GM19193 (cell line): ENCODE measurements around the gene DPH2.

Experiments used
- POLR2A ChIP-seq: IDR thresholded peaks from 4 replicates; pipeline ENCODE4 v1.6.1; 2011; ENCODE audit not compliant: insufficient read depth, insufficient read length; ENCODE audit errors: extremely low read depth

Gene DPH2

DNA sequence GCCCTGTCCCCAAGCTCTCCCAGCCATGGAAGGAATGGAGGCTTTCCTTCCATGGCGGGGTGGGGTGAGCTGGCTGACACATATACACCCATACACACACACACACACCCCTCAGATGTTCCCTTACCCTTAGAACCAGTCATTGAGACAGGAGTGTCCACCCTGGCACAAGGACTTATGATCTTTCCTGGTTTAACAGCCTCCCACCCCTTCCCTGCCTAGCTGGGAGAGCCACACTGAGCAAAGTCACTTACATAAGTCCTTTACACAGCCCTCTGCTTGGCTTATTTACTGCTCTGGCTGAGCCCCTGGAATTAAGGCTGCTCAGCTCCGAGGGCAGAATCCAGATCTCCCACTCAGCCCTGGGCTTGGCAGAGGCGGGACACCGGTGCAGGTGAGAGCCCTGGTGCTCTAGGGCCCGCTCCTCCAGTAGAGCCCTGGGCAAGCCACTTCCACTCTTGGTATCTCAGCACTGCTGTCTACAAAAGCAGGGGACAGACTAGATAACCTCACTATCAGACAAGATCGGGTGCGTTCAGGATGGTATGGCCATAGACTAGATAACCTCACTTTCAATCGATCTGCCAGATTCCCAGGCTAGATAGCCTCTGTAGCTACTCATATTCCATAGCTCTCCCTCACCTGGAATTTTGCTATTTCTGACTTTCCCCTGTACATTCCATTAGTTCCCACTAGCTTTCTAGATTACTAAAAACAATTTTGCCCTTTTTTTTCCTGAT lies 44.7 kb downstream of the DPH2 start:
- no peak for TF ChIP-seq POLR2A

DNA sequence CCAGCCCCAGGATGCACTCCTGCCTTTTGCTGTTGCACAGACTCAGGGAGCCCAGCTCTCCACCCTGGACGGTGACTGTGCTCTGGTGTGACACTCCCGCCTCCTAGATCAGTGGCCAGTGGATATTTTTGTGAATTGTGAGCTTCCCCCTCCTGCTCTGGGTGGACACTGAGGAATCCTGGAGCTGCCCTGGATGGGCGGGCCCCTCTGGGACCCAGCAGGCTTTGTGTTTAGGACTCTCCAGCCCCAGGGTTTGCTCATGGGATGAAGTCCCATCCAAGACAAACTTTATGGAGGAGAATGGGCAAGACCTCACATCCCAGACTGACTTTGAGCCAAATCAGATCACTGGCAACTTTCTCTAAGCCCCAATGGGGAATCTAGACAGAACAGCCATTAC lies 45.4 kb downstream of the DPH2 start:
- TF ChIP-seq POLR2A: no peak

DNA sequence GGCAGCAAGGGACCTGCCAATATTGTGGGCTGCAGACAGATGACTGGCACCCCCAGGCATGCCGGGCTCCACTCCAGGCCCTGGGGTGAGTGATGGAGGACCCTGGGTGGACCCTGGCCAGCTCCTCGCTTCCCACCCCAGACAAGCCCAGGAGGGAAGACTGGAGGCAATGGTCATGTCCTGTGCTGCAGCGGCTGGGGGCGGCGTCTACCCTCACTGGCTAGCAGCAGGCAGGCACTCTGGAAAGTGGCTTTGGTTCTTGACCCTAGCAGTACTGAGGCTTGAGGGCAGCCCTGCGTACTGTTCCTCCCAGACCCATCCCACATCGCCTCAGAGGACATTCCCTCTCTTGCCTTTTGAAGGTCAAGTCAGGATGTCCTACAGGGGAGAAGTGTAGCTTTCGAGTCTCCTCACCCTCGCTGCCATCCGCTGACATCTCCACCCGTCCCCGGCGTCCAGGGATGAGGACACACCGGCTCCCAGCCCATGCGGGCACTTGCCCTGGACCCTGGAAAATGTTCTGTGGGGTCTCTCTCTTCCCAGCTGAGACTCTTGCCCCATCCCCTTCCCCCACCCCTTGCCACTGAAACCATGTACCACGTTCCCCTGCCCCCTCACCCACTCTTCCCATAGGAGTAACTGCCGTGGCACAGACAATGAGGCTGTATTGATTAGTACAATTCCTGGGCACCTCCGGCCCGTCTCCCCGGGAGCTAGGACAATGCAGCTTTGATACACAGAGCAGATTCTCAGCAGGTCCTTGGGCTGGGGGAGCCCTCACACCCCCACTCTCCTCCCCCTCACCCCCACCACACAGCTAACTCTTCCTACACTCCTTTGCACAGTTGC lies 46.5 kb downstream of the DPH2 start:
- no peak for TF ChIP-seq POLR2A

DNA sequence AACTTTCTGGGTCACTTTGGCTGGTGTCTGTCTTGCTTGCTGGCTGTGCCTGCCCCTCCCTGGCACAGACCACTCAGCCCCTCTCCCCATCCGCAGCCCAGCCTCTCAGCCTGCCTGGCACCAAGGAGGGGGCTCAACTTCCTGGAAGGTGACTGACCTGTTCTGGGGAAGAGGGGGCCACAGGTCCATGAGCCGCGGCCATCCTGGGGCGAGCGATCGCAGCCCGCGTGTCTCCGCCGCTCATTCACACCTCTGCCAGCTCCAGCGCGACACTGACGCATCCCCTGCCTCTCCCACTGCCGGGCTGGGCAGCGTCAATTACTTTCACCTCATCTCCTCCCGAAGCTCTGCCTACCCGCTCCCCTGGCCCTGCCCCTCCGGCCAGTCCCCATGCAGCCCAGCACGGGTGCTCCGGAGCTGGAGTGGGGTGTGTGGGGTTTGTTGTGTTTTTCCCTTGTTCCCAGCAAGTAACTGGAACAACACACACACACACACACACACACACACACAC lies 47.1 kb downstream of the DPH2 start:
- no peak for TF ChIP-seq POLR2A

DNA sequence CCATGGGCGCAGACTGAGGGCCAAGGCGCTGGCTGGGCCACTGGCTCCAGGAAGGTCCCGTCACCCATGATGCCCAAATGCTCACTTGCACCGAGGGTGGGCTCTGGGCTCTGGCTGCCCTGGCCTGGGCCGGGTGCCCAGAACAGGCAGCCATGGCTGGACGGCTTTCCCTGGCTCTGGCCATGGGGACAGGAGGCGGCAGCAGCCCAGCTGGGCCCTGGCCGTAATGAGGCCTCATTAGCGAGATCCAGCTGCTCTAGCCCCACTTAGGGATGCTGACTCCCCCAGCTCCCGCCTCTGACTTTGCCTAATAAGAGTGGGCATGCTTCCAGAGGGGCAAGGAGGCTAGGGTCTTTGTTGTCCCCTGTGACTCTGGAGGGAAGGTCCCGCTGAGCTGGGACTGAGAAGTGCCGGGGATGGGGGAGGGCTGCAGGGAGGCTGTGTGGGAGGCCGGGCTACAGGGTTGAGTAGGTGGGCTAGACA lies 49.7 kb downstream of the DPH2 start:
- TF ChIP-seq POLR2A: no peak

DNA sequence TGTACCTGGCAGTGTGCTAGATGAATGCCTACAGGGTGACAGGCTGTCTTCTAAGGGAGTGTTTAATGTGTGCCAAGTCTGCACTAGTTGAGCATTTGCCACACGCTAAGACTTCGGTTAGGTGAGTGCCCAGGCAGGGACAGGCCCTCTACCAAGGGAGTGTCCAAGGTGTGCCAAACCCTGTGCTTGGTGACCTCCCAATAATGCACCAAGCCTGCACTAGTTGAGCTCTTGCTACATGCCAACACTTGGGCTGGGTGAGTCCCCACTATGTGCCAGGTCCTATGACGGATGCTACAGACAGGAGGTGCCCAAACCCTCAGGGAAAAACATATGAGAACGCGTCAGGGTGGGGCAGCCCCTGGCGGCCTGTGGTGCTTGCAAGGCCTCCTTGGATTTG lies 50.7 kb downstream of the DPH2 start:
- no peak for TF ChIP-seq POLR2A

DNA sequence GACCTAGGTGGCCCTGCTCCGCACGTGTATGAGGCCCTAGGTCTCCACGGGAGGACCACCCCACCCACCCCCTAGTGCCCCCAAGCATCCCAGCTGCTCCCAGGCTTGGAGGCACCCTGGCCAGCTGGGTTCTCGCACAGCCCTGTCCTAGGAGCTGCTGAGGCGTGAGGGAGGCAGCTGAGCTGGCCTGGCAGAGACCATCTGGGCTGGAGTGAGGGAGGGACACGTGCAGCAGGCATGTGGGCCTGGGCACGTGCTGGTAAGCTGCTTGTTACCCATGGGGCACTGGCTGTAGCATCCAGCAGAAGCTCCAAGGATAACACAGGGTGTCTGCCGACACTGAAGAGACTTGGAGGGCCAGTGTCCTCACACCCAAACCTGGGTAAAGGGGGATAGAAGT lies 51.3 kb downstream of the DPH2 start:
- TF ChIP-seq POLR2A: no peak

DNA sequence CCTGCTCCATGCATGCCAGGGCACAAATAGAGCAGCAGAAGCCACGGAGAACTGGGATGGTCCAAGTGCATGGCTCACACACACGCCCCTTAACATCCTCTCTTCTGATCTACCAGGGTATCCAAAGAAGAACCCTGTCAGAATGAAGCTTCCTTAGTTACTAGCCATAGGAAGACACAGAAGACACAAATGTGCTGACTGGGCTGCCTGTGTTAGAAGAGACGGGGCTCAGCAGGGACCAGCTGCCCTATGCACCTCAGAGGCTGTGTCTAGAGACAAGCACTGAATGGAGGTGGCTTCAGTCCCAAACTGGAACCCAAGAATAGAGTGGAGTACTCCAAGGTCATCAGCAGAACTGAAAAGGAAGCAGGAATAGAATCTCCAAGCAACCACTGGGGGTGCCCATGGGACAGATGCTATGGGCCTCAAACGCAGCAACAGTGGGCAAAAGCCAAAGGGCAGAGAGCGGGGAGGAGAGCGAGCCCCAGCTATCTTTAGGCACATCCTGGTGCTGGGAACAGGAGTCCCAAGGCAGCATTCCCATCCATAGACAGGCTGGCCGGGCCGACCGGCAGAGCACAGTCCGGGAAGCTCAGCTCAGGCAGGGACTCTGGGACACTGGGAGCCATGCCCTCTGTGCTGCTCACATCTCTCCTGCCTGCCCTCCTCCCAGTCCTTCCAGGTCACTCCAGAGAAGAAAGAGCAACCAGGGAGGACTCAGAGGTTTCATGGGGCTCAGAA lies 51.9 kb downstream of the DPH2 start:
- no peak for TF ChIP-seq POLR2A
